K562 (cell line): ENCODE measurements around the gene RGS3. TPM values are rescaled to one million over a fixed set of nuclear protein-coding genes. Genes with fewer than 3 reads are reported as not detected.

Experiments used
- ATAC-seq: fragments of 200-7000 bp; cut with Tn5 transposase; 3 replicates; pipeline ENCODE4 v1.9.1; 2020; ENCODE audit warnings: moderate library complexity
- BruUV-seq: library from RNA; stranded (reverse); fragments of 400-500 nt; replicated peaks from 2 replicates; lab custom pipeline; 2021; lab: Mats Ljungman, UMichigan
- CTCF ChIA-PET: fragments of 300-600 bp; formaldehyde crosslinking; extraction: SDS; loops from one replicate; lab custom pipeline; 2021; ENCODE audit warnings: low intra/inter-chr PET ratio; lab: Yijun Ruan, JAX
- POLR2A ChIA-PET: fragments of 300-600, 350-650 bp; sonication (Branson Sonifier 250); formaldehyde crosslinking; extraction: SDS; loops from one replicate; lab custom pipeline; 2021; ENCODE audit warnings: antibody characterized with exemption, inconsistent platforms; lab: Yijun Ruan, JAX
- DNase-seq, 4 experiments: peaks; one replicate each; pipeline versions ENCODE4 v3.0.0 to v3.0.0-alpha.2; 2011 to 2018; ENCODE audit warnings: low spot score in 3 of 4, mixed read lengths in 3 of 4; ENCODE audit errors: extremely low read depth in 1 of 4
- FAIRE-seq: peaks from 2 replicates; lab custom pipeline; 2011; peaks lifted over from hg19 to GRCh38; lab: Jason Lieb, UNC
- H2AFZ ChIP-seq: 2 replicates; pipeline ENCODE4 v1.6.0; 2011; ENCODE audit warnings: low read depth, low read length, control low read depth, inconsistent platforms
- H3K27ac ChIP-seq: fragments of 200-600 bp; 3 replicates; pipeline ENCODE4 v1.8.0; 2011; ENCODE audit warnings: low read depth, mild to moderate bottlenecking, control low read depth, inconsistent platforms, low read length, moderate library complexity, mixed read lengths; ENCODE audit errors: extremely low read depth
- H3K27me3 ChIP-seq, 2 experiments: fragments of 300-600 bp in 1 of 2; 2 replicates in 1 of 2; 3 replicates in 1 of 2; pipeline versions ENCODE4 v1.6.0 to v1.8.0; 2011; ENCODE audit warnings: inconsistent platforms in 2 of 2, low read length in 2 of 2, mild to moderate bottlenecking in 1 of 2, mixed read lengths in 1 of 2, moderate library complexity in 1 of 2; ENCODE audit not compliant: control insufficient read depth in 2 of 2, insufficient read depth in 2 of 2
- H3K36me3 ChIP-seq: fragments of 300-600 bp; 3 replicates; pipeline ENCODE4 v1.8.0; 2011; ENCODE audit warnings: mild to moderate bottlenecking, low read length, inconsistent platforms; ENCODE audit not compliant: control insufficient read depth, insufficient read depth
- H3K4me1 ChIP-seq, 2 experiments: fragments of 200-600 bp in 1 of 2; replicated peaks in 1 of 2; 2 replicates in 1 of 2; 3 replicates in 1 of 2; pipeline versions ENCODE4 v1.5.1 to v1.8.0; 2011; ENCODE audit warnings: inconsistent platforms in 2 of 2, low read length in 2 of 2, mild to moderate bottlenecking in 1 of 2, mixed read lengths in 1 of 2, moderate library complexity in 1 of 2; ENCODE audit not compliant: control insufficient read depth in 2 of 2, insufficient read depth in 2 of 2
- H3K4me2 ChIP-seq: 2 replicates; pipeline ENCODE4 v1.6.1; 2011; ENCODE audit warnings: low read length, control low read depth, inconsistent platforms, mixed read lengths; ENCODE audit not compliant: insufficient read depth
- H3K4me3 ChIP-seq: fragments of 200-600 bp; sonication (generic), shearing (Covaris generic); 2 replicates; pipeline ENCODE4 v1.5.1; 2016; ENCODE audit warnings: control low read depth, inconsistent platforms
- H3K79me2 ChIP-seq: fragments of 200-600 bp; 3 replicates; pipeline ENCODE4 v1.8.0; 2011; ENCODE audit warnings: low read length, inconsistent platforms; ENCODE audit not compliant: control insufficient read depth, insufficient read depth
- H3K9ac ChIP-seq, 2 experiments: 2 replicates each; pipeline versions ENCODE4 v1.6.0 to v1.6.1; 2011; ENCODE audit warnings: low read depth in 2 of 2, low read length in 2 of 2, control low read depth in 1 of 2, inconsistent platforms in 1 of 2, mild to moderate bottlenecking in 1 of 2, mixed read lengths in 1 of 2; ENCODE audit not compliant: insufficient read depth in 1 of 2
- H3K9me1 ChIP-seq: one replicate; pipeline ENCODE4 v1.6.0; 2011; ENCODE audit warnings: inconsistent platforms, mild to moderate bottlenecking, low read length, moderate library complexity; ENCODE audit not compliant: control insufficient read depth, insufficient read depth
- H3K9me3 ChIP-seq: replicated peaks from 2 replicates; pipeline ENCODE4 v1.5.1; 2011; ENCODE audit warnings: low read depth, low read length, inconsistent platforms; ENCODE audit not compliant: control insufficient read depth, insufficient read depth
- H4K20me1 ChIP-seq: replicated peaks from 2 replicates; pipeline ENCODE4 v1.6.1; 2011; ENCODE audit warnings: low read length, inconsistent platforms, mixed read lengths; ENCODE audit not compliant: control insufficient read depth, insufficient read depth
- ADNP ChIP-seq: fragments of 200-800 bp; sonication (Bioruptor generic); IDR thresholded peaks from 2 replicates; pipeline ENCODE4 v1.6.1; 2016; ENCODE audit warnings: missing genetic modification characterization, missing compliant biosample characterization
- DACH1 ChIP-seq: fragments of 450-650 bp; IDR thresholded peaks from 2 replicates; pipeline ENCODE4 v1.6.1; 2018; ENCODE audit not compliant: partially characterized antibody
- EGR1 ChIP-seq: fragments of 450-650 bp; conservative IDR thresholded peaks from 2 replicates; pipeline ENCODE4 v1.6.1; 2017; ENCODE audit warnings: mild to moderate bottlenecking
- FIP1L1 ChIP-seq: fragments of 200-400 bp; formaldehyde crosslinking; IDR thresholded peaks from 2 replicates; pipeline ENCODE4 v1.6.1; 2018; ENCODE audit warnings: mild to moderate bottlenecking, low read depth, low read length; ENCODE audit not compliant: poor library complexity, severe bottlenecking
- HOMEZ ChIP-seq: fragments of 250-450 bp; sonication (Bioruptor Pico); IDR thresholded peaks from 2 replicates; pipeline ENCODE4 v1.4.0; 2020; ENCODE audit warnings: mild to moderate bottlenecking, moderate library complexity
- NEUROD1 ChIP-seq: fragments of 150-350 bp; IDR thresholded peaks from 2 replicates; pipeline ENCODE4 v1.6.1; 2014; ENCODE audit warnings: borderline replicate concordance, low read length, low read depth; ENCODE audit not compliant: partially characterized antibody
- NFRKB ChIP-seq: fragments of 450-650 bp; IDR thresholded peaks from 2 replicates; pipeline ENCODE4 v1.6.1; 2016; ENCODE audit warnings: low read depth
- RREB1 ChIP-seq: fragments of 250-450 bp; sonication (Bioruptor Pico); IDR thresholded peaks from 2 replicates; pipeline ENCODE4 v1.4.0; 2020
- SMARCA5 ChIP-seq: fragments of 450-650 bp; IDR thresholded peaks from 2 replicates; pipeline ENCODE4 v1.6.1; 2016
- TEAD2 ChIP-seq: fragments of 450-650 bp; IDR thresholded peaks from 2 replicates; pipeline ENCODE4 v1.6.1; 2016; ENCODE audit warnings: missing genetic modification characterization, control low read depth, missing compliant biosample characterization
- WGBS: fragments of 100-300 bp; shearing (Covaris generic); methylation state at CpG from one replicate; pipeline ENCODE4 v1.1.6; 2016; ENCODE audit warnings: low coverage, mixed read lengths; ENCODE audit not compliant: insufficient coverage; ENCODE audit errors: missing lambda C conversion rate; 5-methylcytosine and 5-hydroxymethylcytosine counted together
- in situ Hi-C: fragments of 300-500 bp; cut with MboI; formaldehyde crosslinking; loops from 4 replicates; pipeline ENCODE4 v1.15.0; 2018; ENCODE audit warnings: inconsistent platforms, mixed read lengths
- intact Hi-C: fragments of 100-400 bp; cut with micrococcal nuclease; formaldehyde crosslinking; loops from 2 replicates; pipeline ENCODE4 v1.14.2; 2022
- polyA plus RNA-seq, 8 experiments: library from polyadenylated mRNA; depleted of rRNA in 4 of 8; stranded (reverse) in 5 of 8; unstranded in 3 of 8; fragments of >200 nt; fragmentation: Nextera tagmentation in 2 of 8; fragmentation: Illumina TruSeq in 1 of 8; extraction: Ambion mirVana in 2 of 8; extraction: Trizol in 1 of 8; gene quantifications; 2 replicates each; pipeline versions ENCODE4 v1.2.1 to v1.2.3, GENCODE V29; 2011 to 2014; ENCODE audit warnings: inconsistent platforms in 1 of 8, missing spikeins in 1 of 8
- total RNA-seq, 7 experiments: library from RNA; depleted of rRNA in 6 of 7; stranded (reverse); fragments of >200 nt in 6 of 7; fragmentation: Illumina TruSeq in 2 of 7; extraction: Trizol in 2 of 7; gene quantifications; 2 replicates each; pipeline versions ENCODE4 v1.2.1 to v1.2.3, GENCODE V29; 2011 to 2021; ENCODE audit warnings: low replicate concordance in 1 of 7

Gene RGS3
- total and polyA plus RNA-seq, 9 of the 15 experiments (the other 6 are each of a cell fraction or from before 2014, with no cell fraction given), result 0.08 to 2.9 (median 0.95) TPM

- H3K27ac ChIP-seq, result no peak overlapping the region
- ChIA-PET CTCF (no interaction called here), POLR2A (interaction anchor here (1.0 kb wide), 1 partner anchor 10 kb away, joined by 6 read pairs; no protein-coding TSS in a partner anchor)
- H3K4me2 ChIP-seq, result no peak overlapping the region
- intact Hi-C loops (no loop called here), in situ Hi-C loops (no loop called here)
- H3K36me3 ChIP-seq, result no peaks in the 10 kb centered on the region
- H3K9me3 ChIP-seq, result no peaks in the 10 kb centered on the region
- no TSS peak for BruUV-seq
- no peaks in the 10 kb centered on the region for H3K79me2 ChIP-seq
- FAIRE-seq (no peak), ATAC-seq (no peak), DNase-seq (no peak)
- H3K9ac ChIP-seq, result peak overlapping the region in 1 of 2 experiments; percentile 17; a peak in 1 of 4 replicates
- 21% methylated on average over 9 of the region's 9 CpGs for WGBS
- peaks cover 31 to 59% of the 10 kb centered on the region in 2 experiments for H3K27me3 ChIP-seq
- no peaks in the 10 kb centered on the region; the same call in 1 of the 2 replicates for H4K20me1 ChIP-seq
- H3K4me3 ChIP-seq, result no peak overlapping the region
- H3K4me1 ChIP-seq, result peaks cover 0 to 10% of the 10 kb centered on the region in 2 experiments; a peak in 1 of 5 replicates
- no peaks in the 10 kb centered on the region for H3K9me1 ChIP-seq
- no peak overlapping the region for H2AFZ ChIP-seq
- TF ChIP-seq FIP1L1, result no peak
- no peak for TF ChIP-seq NEUROD1
- no peak for TF ChIP-seq DACH1
- TF ChIP-seq RREB1 (CRISPR knock-in tag), result no peak
- TF ChIP-seq HOMEZ (CRISPR knock-in tag), result no peak
- TF ChIP-seq NFRKB, result no peak
- TF ChIP-seq EGR1, result no peak
- no peak for TF ChIP-seq TEAD2 (tag)
- TF ChIP-seq SMARCA5, result no peak
- TF ChIP-seq ADNP (tag), result no peak
Observed at GRCh38 chr9:113504725-113505590, 41.4 kb downstream of the RGS3 start.
